ENCODE measurements around the gene KIRREL1.

GRCh38 chr1:158078569-158079080 lies 85.2 kb downstream of the KIRREL1 start:
- no peak for TF ChIP-seq EZH2 (IDR thresholded peaks at IDR 0.05; ENCODE audit: borderline replicate concordance, low read length)
- TF ChIP-seq CTCF (conservative IDR thresholded peaks at IDR 0.05 in 1 of 2, IDR thresholded peaks at IDR 0.05 in 1 of 2; ENCODE audit: extremely low read depth in 1 of 2, insufficient read depth in 1 of 2, low read depth in 1 of 2, low read length in 2 of 2), result no peak

Data from mammary epithelial cell (primary cell).